Tibial nerve (tissue), 4 donors: ENCODE measurements around the gene SLC25A42.

Source experiments
- EP300 ChIP-seq, 2 donors: sonication (generic); formaldehyde crosslinking; IDR thresholded peaks; one replicate each; pipeline ENCODE4 v1.6.1; 2017; ENCODE audit warnings: antibody characterized with exemption in 2 of 2, mild to moderate bottlenecking in 1 of 2
- POLR2A ChIP-seq, 2 donors: fragments of 450-650 bp; IDR thresholded peaks; one replicate each; pipeline ENCODE4 v1.6.1; 2017; ENCODE audit warnings: antibody characterized with exemption in 2 of 2, mild to moderate bottlenecking in 2 of 2, moderate library complexity in 2 of 2
- TF ChIP-seq, protein P1 (sequence below), 5 experiments: fragments of 200-600 bp in 3 of 5; fragments of 450-650 bp in 2 of 5; sonication (generic) in 3 of 5; IDR thresholded peaks; one replicate each; pipeline ENCODE4 v1.5.1; 2016 to 2019; ENCODE audit warnings: antibody characterized with exemption in 5 of 5, mild to moderate bottlenecking in 3 of 5, moderate library complexity in 2 of 5

DNA sequence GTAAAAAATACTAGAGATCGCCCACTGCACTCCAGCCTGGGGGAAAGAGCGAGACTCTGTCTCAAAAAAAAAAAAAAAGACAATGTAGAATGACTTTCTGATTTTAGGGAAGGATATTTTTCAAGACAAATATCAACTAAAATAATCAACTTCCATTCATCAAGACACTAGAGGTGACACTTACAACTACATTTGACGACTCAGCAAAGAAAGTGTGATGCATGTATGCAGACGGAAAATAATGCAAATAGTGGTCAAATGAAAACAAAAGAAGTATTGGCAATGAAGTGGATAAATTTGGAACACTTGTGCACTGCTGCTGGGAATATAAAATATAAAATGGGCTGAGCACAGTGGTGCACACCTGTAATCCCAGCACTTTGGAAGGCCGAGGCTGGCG, 62.3 kb downstream of the SLC25A42 start:
- TF ChIP-seq, protein P1, sequence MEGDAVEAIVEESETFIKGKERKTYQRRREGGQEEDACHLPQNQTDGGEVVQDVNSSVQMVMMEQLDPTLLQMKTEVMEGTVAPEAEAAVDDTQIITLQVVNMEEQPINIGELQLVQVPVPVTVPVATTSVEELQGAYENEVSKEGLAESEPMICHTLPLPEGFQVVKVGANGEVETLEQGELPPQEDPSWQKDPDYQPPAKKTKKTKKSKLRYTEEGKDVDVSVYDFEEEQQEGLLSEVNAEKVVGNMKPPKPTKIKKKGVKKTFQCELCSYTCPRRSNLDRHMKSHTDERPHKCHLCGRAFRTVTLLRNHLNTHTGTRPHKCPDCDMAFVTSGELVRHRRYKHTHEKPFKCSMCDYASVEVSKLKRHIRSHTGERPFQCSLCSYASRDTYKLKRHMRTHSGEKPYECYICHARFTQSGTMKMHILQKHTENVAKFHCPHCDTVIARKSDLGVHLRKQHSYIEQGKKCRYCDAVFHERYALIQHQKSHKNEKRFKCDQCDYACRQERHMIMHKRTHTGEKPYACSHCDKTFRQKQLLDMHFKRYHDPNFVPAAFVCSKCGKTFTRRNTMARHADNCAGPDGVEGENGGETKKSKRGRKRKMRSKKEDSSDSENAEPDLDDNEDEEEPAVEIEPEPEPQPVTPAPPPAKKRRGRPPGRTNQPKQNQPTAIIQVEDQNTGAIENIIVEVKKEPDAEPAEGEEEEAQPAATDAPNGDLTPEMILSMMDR (IDR thresholded peaks at IDR 0.05) = no peak
- TF ChIP-seq POLR2A (IDR thresholded peaks at IDR 0.05) (no peak), EP300 (IDR thresholded peaks at IDR 0.05) (no peak)
